Tibial nerve (tissue), 4 donors: ENCODE results near the gene DLGAP1.

Source experiments
- CTCF ChIP-seq, 5 experiments: fragments of 200-600 bp in 3 of 5; fragments of 450-650 bp in 2 of 5; sonication (generic) in 3 of 5; IDR thresholded peaks; one replicate each; pipeline ENCODE4 v1.5.1; 2016 to 2019; ENCODE audit warnings: antibody characterized with exemption in 5 of 5, mild to moderate bottlenecking in 3 of 5, moderate library complexity in 2 of 5
- EP300 ChIP-seq, 2 donors: sonication (generic); formaldehyde crosslinking; IDR thresholded peaks; one replicate each; pipeline ENCODE4 v1.6.1; 2017; ENCODE audit warnings: antibody characterized with exemption in 2 of 2, mild to moderate bottlenecking in 1 of 2

- no peak for TF ChIP-seq CTCF (IDR thresholded peaks at IDR 0.05)
- no peak for TF ChIP-seq EP300 (IDR thresholded peaks at IDR 0.05)
These were observed 155.7 kb downstream of the DLGAP1 start for GRCh38 chr18:4299395-4299794.
